ENCODE data around the gene PLXND1. TPM values are rescaled to one million over a fixed set of nuclear protein-coding genes. Genes with fewer than 3 reads are reported as not detected.
"Not testable (repeated sequence)": the region's sequence is repeated elsewhere in the genome, so short reads cannot be mapped to it uniquely, and the experiment has no call there.

PLXND1 gene
- total RNA-seq, 1 donor from 2014 or later: 108 TPM

GRCh38 chr3:129529436-129530210 is 76.9 kb downstream of the PLXND1 start:
- DNase-seq (ENCODE audit: low spot score): no peak

DNA sequence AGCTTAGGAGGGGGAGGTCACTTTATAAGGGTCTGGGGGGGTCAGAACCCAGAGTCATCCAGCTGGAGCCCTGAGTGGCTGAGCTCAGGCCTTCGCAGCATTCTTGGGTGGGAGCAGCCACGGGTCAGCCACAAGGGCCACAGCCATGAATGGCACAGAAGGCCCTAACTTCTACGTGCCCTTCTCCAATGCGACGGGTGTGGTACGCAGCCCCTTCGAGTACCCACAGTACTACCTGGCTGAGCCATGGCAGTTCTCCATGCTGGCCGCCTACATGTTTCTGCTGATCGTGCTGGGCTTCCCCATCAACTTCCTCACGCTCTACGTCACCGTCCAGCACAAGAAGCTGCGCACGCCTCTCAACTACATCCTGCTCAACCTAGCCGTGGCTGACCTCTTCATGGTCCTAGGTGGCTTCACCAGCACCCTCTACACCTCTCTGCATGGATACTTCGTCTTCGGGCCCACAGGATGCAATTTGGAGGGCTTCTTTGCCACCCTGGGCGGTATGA is 77.8 kb downstream of the PLXND1 start, which contains the start of gene RHO:
TSS of gene RHO (plus strand) at position 51 of the 512 bp plus-strand sequence. CDS start at position 146, 95 bp downstream.
- DNase-seq (ENCODE audit: low spot score): no peak

DNA sequence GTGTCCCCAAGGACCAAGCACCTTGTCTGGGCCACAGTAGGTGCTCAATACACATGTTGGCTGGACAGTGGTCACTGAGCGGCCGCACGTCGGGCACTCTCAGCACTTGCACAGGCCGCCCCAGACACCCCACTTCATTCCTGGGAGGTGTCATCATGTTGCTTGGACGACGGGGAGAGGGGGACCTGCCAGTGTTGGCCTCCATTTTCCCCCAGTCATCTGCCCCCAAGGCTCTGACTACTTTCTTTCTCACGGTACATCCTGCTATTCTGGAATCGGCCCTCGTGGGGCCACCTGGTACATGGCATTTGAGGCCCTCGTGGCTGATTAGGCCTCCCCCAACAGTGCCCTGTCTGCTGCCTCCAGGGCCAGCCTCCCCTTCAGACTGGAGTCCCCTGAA is 79.2 kb downstream of the PLXND1 start:
- DNase-seq (ENCODE audit: low spot score): no peak

DNA sequence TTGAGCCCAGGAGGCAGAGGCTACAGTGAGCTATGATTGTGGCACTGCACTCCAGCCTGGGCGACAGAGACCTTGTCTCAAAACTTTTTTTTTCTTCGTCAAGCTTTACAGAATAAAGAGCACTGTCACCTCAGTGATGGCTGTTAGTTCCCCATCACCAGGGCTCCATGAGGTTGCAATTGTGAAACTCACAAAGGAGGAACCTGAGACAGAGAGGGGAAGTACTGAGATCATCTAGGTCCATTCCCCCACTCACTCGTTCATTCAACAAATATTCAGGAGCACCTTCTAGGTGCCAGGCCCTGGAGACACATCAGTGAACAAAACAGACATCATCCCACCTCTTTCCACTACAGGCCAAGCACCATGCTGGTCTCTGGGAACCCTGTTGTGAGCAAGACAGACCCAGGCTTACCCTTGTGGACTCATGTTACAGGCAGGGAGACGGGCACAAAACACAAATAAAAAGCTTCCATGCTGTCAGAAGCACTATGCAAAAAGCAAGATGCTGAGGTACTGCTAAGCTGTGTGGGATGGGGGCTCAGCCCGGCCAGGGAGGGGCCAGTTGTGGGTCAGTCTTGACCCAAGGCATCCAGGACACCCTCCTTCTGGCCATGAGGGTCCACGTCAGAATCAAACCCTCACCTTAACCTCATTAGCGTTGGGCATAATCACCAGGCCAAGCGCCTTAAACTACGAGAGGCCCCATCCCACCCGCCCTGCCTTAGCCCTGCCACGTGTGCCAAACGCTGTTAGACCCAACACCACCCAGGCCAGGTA is 80.2 kb downstream of the PLXND1 start:
- peak; percentile 24 for DNase-seq (ENCODE audit: low spot score)

GRCh38 chr3:129525341-129525968 is 81.0 kb downstream of the PLXND1 start:
- DNase-seq (ENCODE audit: low spot score): no peak

DNA sequence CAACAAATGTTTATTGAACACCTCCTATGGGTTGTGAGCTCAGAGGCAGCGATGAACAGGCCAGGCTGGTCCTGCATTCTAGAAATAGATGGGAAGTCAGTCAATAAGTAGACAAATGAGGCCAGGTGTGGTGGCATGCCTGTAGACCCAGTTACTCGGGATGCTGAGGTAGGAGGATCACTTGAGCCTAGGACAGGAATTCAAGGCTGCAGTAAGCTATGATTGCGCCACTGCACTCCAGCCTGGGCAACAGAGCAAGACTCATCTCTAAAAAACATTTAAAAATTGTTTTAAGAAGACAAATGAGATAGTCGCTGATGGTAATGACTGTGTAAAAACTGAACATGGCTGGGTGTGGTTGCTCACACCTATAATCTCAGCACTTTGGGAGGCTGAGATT is 82.4 kb downstream of the PLXND1 start:
- DNase-seq (ENCODE audit: low spot score): no peak

- no peak for DNase-seq (ENCODE audit: low spot score)
These were observed 83.5 kb downstream of the PLXND1 start for GRCh38 chr3:129522953-129523352.

DNA sequence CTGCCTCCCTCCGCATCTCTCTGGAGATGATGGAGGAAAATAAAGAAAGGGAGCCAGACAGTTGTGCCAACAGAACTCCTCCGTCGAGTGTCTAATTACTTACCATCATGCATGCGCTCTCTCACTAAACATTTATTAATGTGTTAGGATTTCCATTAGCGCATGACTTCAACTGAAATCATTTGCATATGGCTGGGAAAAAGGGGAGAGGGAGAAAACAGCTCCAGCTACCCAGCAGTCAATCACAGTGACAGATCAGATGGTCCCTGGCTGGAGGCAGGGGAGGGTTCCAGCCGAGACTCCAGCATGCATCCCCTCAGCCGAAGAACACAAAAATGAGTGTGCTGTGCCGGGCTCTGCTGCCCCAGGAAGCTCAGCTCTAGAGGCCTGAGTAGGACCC is 84.9 kb downstream of the PLXND1 start:
- DNase-seq (ENCODE audit: low spot score): no peak

GRCh38 chr3:129520960-129521359 is 85.5 kb downstream of the PLXND1 start:
- no peak for DNase-seq (ENCODE audit: low spot score)

DNA sequence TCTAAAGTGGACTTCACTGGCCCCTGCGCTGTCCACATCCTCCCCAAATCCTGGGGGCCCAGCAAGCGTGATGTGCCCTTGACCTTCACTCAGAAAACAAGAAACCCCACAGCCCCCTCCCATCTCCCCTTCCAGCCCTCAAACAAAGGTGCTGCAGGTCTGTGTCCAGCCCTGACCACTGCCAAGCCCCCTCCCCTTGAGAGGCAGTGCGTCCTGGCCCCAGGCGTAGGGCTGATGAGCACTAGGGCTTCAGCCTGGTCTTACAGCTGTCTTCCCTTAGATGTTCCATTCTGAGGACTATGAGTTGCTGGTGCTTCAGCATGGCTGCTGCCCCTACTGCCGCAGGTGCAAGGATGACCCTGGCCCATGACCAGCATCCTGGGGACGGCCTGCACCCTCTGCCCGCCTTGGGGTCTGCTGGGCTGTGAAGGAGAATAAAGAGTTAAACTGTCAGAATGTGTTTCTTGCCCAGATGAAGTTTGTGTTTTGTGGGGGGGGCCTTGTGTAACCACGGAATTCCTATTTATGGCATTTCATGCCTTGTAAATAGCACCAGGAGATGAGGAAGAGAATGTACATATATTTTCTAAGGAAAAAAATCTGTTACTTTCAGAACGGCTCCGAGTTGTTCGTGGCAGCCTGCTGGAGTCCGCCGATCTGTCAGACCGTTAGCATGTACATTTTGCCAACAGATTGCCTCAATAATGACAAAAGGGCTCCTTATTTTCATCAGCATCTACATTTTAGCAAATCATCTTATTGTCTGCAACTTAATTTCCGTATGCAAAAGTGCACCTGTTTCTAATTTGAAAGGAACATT is 86.4 kb downstream of the PLXND1 start:
- DNase-seq (ENCODE audit: low spot score): no peak

DNA sequence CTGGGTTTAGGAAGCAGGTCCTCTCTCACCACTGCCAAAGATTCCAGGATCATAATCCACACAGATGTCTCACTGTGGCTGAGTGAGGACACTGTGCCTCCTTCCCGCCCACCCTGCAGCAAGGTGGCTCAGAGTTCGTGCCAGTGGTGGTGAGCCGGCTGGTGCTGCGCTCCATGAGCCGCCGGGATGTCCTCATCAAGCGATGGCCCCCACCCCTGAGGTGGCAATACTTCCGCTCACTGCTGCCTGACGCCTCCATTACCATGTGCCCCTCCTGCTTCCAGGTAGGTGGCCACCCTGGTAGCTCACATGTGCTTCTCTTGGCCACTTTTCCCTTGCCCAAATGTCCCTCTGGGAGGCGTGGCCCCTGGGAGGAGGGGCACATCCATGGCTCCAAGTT is 87.0 kb downstream of the PLXND1 start:
- no peak for DNase-seq (ENCODE audit: low spot score)

GRCh38 chr3:129518581-129518980 is 87.9 kb downstream of the PLXND1 start:
- no peak for DNase-seq (ENCODE audit: low spot score)

GRCh38 chr3:129518038-129518561 is 88.4 kb downstream of the PLXND1 start:
- no peak for DNase-seq (ENCODE audit: low spot score)

DNA sequence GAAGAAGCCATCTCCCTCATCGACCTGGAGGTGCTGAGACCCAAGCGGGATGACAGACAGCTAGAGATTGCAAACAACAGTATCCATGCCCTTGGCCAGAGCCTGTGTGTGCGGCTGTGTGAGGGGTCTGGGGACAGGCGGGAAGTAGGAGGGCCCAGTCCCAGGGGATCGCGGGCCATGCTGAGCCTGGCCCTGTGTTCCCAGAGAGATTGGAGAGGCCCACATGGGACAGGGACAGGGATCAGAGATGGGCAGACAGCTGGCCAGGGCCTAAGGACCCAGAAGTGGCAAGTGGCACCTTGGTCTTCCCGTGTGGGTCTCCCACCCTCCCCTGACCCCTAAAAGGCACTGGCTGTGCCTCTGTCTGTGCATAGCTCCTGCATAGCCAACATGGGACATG is 89.0 kb downstream of the PLXND1 start:
- DNase-seq (ENCODE audit: low spot score): no peak

DNA sequence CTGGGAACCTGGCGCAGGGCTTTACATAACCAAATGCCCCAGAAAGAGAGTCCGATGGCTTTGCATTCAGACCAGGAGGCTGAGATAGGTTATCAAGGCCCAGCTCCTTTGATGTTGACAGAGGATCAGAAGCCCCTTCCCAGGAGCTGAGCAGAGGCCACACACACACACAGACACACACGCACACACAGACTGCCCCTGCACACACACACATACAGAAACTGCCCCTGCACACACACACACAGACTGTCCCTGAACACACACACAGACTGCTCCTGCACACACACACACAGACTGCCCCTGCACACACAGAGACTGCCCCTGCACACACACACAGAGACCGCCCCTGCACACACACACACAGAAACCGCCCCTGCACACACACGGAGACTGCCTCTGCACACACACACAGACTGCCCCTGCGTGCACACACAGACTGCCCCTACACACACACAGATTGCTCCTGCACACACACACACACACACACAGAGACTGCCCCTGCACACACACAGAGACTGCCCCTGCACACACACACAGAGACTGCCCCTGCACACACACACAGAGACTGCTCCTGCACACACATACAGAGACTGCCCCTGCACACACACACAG is 90.5 kb downstream of the PLXND1 start:
- not testable (repeated sequence) for DNase-seq (ENCODE audit: low spot score)

GRCh38 chr3:129515108-129515820 is 91.2 kb downstream of the PLXND1 start:
- DNase-seq (ENCODE audit: low spot score): not testable (repeated sequence)

DNA sequence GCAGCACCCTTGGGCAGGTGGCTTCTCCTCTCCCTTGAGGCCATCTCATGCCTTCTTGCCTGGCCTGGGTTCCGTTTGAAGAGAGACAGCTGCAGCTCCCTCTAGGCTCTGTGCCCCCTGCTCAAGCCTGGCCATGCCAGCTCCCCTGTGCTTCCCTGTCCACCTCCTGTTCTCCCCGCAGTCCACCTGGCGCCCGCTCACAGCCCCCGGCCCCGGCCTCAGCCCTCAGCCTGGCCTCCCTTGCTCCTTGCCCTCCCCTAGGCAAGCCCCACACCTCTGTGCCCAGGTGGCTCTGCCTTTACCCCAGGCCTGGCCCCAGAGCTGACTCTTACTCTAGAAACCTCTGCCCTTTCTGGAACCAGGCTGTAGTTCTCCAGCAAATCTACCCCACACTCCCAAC is 91.9 kb downstream of the PLXND1 start:
- no peak for DNase-seq (ENCODE audit: low spot score)

GRCh38 chr3:129514110-129514509 is 92.4 kb downstream of the PLXND1 start:
- no peak for DNase-seq (ENCODE audit: low spot score)

- no peak for DNase-seq (ENCODE audit: low spot score)
These were observed 92.8 kb downstream of the PLXND1 start for GRCh38 chr3:129513705-129514104.

GRCh38 chr3:129512595-129512994 is 93.9 kb downstream of the PLXND1 start:
- DNase-seq (ENCODE audit: low spot score): no peak
